GM21529 (cell line): ENCODE measurements around the gene ARAF.

Source experiments
- ATAC-seq: cut with Tn5 transposase; IDR thresholded peaks from one replicate; pipeline ENCODE4 v1.9.1; 2021; ENCODE audit not compliant: unreplicated experiment

ARAF gene

DNA sequence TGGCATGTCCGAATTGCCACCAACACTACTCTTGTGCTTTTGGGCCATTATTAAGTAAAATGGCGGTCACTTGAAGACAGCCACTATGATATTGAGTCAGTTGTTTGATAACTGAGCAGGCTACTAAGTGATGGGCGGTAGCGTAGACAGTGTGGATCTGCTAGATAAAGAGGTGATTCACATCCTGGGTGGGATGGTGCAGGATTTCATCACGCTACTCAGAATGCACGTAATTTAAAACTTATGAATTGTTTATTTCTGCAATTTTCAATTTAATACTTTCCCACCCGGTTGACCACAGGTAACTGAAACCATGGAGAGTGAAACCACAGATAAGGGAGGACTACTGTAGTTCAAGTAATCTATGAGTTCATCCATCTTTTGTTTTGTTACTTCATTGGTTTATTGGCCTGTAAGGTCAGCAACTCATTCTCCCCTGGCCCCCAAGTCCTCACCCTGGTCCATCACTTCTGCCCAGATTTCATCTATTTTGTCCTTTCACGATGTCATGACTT, 2.9 kb downstream of the ARAF start:
- no peak for ATAC-seq

DNA sequence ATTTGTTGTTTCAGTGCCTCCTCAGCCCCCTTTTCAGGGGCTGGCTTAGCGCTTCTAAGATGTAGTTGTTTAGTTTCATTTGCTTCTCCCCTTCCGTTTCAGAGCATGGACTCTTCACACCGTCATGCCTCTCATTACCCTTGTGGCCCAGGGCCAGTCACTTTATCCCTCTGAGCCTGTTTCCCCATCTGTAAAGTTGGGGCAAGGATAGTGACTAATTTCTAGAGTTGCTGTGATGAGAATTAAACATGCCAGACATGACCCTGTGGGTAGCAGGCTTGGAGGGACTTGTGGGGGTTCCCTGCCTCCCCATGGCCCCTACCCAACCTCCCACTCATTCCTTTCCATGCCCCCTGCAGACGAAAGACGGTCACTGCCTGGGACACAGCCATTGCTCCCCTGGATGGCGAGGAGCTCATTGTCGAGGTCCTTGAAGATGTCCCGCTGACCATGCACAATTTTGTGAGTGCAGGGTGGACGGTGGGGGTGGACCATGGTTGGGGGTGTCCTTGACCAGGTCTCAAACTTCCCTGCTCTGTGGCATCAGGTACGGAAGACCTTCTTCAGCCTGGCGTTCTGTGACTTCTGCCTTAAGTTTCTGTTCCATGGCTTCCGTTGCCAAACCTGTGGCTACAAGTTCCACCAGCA, 3.6 kb downstream of the ARAF start:
- no peak for ATAC-seq

DNA sequence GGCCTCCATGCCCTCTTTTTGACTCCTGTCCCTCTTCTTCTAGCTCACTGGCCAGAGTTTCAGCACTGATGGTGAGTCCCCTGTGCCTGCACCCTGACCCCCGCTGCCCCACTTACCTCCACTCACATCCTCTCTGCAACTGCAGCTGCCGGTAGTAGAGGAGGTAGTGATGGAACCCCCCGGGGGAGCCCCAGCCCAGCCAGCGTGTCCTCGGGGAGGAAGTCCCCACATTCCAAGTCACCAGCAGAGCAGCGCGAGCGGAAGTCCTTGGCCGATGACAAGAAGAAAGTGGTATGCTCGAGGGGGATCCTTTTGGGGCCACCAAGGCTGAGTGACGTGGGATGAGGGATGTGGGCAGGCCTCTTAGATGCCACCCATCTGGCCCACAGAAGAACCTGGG, 5.8 kb downstream of the ARAF start:
- no peak for ATAC-seq

DNA sequence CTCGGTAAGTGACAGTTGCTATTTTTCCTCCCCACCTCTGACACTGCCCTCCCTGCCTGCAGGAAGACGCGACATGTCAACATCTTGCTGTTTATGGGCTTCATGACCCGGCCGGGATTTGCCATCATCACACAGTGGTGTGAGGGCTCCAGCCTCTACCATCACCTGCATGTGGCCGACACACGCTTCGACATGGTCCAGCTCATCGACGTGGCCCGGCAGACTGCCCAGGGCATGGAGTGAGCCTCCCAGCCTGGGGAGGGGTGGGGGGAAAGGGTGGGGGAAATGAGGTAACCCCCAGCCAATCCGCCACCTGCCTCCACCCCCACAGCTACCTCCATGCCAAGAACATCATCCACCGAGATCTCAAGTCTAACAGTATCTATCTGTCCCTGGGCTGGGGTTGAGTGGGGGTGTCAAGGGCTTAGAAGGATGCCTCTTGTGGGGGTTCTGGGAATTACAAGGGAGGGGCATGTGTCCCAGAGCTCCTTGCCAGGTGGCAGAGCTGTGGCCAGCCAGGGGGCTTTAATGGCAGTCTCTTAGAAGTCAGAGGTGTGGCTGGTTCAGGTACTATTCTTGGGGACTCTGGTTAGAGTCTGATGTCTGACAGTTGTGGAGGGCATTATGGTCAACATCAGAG, 7.8 kb downstream of the ARAF start:
- ATAC-seq: no peak

DNA sequence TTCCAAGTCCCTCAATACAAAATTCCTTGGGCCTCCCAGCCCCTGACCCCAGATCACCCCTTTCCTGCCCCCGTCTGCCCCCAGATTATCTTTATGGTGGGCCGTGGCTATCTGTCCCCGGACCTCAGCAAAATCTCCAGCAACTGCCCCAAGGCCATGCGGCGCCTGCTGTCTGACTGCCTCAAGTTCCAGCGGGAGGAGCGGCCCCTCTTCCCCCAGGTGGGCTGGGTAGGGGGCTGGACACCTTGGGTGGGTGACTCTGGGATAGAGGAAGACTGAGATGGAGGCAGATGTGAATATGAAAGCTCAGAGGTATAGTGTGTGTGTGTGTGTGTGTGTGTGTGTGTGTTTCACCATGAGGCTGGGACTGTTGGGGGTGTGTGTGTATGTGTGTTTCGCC, 9.8 kb downstream of the ARAF start:
- no peak for ATAC-seq

DNA sequence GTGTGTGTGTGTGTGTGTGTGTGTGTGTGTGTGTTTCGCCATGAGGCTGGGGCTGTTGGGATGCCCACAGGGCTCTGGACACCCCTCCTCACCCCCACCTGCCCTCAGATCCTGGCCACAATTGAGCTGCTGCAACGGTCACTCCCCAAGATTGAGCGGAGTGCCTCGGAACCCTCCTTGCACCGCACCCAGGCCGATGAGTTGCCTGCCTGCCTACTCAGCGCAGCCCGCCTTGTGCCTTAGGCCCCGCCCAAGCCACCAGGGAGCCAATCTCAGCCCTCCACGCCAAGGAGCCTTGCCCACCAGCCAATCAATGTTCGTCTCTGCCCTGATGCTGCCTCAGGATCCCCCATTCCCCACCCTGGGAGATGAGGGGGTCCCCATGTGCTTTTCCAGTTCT, 10.2 kb downstream of the ARAF start:
- ATAC-seq: no peak

DNA sequence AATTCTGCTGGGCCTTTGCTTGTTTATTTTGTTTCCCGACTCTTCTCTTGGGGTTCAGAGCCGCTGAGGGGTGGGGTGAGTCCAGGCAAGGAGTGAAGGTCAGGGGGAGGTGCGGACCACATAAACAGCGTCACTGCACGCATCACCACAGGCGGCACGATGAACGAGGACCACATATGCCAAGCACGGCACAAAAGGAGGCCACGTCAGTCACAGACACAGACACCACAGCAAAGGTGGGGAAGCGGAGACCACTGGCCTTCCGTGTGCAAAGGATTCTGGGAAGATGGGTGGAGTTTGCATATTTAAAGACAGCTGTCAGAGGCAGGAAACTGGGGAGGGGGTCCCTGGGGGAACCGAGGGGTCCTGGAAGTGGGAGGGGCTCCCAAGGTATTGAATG, 10.9 kb downstream of the ARAF start:
- no peak for ATAC-seq

DNA sequence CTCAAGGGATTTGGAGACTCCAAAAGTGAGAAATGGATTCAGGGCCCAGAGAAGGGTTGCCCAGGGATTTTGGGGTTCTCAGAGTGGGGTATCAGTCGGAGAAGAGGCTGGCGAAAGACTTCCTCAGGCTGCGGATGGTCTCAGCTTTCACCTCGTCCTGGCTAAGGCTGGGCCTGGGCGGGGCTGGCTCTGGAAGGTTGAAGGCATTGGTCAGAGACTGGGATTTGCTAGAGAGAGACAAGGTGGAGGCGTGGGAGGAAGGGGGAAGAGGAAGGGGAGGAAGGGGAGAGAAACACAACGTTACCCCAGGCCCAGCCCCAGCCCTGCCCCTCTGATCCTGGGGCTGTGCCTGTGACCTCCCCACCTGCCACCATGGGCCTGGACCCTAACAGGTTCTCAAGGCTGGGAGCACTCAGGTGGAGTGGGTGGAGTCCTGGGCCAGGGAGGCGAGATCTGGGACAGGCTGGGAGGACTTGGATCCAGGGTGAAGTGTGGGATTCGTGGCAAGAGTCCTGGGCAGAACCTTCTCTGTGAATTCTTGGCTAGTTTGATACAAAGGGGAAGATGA, 11.9 kb downstream of the ARAF start:
- ATAC-seq: no peak

DNA sequence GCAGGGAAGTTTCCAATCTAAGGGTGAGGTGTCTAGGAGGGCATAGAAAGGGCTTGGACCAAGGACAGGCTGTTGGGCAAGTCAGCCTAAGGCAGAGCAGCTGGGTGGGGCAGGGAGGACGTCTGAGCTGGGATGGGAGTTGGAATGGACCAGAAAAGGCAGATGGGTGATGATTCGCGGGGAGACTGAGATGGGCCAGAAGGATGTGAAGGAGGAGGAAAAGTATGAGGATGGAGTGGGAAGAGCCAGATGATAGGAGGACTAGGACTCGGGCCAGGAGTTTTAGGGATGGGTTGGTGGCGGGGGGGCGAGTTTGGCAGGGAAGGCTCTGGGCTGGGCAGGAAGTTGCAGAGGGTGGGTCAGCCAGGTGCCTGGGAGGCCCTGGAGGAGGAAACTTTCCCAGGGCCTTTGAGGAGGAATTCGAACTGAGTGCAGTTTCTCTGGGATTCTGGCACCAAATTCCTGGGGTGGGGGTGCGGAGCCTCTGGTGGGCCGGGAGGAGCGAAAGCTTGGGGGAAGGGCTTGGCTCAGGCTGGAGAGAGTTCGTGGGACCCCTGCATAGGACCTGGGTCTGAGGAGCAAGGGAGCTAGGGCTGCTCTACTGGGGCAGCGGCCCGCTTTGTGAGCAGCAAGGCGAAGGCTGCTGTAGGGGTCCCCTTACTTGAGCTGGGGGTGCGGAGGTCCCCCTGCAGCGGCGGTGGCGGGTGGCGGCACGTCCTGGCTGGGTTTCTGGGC, 12.5 kb downstream of the ARAF start:
- no peak for ATAC-seq

DNA sequence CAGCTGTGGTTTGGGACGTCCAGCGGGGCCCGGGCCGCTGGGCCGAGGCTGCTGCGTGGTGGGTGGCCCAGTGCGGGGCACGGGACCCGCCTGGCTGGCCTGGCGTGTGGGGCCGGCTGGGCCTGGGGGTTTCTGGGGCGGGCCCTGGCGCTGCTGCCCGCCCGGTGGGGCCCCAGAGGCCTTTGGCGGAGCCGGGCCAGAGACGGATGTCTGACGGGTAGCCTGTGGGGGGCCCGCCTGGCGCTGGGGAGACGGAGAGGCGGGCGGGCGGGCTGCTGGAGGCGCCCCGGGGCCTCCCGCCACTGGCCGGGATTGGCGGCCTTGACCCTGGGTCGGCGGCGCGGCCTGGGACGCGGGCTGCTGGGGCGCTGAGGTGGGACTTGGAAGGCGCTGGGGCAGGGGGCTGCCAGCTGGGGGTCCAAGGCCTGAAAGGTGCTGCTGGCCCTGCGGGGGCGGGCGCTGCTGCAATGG, 13.1 kb downstream of the ARAF start:
- ATAC-seq: no peak

DNA sequence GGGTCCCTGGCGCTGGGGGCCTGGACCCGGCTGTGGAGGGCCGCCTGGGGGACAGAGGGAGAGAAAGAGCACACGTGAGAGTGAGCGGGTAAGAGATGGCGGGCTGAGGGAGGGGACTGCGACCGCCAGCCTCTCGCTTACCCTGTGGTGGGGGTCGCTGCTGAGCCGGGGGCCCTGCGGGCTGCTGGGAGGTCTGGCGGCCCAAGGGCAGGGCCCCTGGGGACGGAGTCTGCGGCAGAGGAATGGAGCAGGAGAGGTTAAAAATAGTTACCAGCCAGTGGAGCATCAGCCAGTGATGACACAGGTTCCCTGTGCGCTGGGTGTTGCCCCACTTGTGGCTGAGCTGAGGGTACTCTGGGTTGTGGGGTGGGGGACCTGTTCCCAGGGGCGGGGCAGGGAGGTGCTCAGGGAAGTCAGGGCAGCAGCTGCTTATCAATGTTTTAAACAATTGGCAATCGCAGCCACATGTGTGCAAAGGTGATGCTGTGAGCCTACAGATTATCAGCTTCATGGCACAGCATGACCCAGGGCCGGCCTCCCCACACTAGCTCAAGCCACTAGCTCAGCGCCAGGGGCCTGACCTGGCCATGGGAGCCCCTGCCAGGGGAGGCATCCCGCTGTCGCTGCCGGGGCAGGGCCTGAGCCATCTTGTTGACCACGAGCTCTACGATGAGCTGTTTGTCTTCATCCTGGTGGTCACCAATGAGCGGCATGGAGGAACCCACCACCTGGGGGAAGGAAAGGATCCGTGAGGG, 13.7 kb downstream of the ARAF start:
- ATAC-seq: no peak

DNA sequence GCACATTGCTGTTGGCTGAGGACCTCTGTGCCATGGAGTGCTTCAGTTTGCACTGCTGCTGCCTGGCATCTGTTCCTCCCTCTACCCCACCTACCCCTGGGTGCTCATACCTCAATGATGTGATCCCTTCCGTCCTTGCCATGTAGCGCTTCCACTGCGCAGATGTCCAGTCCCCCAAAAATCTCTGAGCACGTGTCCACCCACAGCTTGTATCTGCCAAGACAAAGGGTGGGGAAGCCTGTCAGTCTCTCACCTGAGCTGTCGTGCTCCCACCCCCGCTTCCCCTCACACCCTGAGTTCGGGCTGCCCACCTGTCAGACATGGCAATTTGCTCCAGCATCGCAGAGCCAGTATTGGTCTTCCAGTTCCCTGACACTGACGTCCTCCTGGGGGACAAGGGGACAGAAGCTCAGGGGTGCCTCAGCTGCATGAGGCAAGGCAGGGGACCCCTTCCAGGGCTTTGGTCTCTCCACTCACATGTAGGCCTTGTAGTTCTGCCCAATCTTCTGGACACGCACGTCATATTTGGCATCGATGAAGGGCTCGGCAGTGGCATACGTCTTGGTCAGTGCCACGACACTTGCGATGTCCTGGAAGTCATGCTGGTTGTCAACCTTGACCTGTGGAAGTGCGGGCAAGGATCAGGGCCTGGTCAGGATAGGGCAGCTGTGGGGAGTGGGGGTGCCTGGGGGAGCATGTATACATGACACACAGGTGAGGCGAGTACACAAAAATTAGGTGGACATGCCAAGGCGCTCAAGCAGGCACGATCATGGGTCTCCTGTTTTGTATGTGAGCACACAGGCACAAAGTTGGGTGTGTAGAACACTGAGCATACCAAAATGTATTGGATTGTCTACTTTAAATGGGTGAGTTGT, 15.3 kb downstream of the ARAF start:
- no peak for ATAC-seq

DNA sequence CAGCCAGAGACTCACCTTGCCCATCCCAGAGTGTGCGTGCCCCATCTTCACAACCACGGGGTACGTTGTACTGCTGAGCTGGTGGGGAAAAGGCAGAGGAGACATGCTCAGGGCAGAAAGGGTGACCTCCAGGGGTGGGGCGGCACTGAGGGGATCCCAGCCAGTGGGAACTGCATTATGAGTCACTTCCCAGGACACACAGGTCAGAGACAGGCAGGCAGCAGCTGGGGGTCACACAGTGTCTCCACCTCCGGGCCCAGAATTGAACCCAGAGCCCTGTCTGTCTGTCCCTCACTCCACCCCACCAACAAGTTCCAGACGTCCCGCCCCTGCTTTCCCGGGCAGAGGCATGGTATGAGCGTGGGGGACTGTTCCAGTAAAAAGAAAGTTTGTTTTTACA, 16.4 kb downstream of the ARAF start:
- no peak for ATAC-seq

DNA sequence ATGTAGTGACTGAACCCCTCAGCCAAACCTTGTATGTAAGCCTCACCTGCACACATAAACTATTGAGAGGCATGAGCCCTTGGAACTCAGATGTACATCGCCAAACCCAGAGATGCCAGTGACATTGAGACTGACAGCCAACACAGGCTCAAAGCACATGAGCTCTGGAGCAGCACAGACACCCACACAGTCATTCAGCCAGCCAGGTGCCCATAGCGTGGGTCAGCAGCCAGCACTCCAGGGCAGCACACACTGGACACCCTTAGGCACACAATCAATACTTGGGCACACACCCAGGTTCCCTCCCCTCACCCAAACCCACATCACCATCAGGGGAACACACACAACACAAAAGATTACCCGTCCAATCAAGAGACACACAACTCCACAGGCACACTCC, 16.9 kb downstream of the ARAF start:
- no peak for ATAC-seq

DNA sequence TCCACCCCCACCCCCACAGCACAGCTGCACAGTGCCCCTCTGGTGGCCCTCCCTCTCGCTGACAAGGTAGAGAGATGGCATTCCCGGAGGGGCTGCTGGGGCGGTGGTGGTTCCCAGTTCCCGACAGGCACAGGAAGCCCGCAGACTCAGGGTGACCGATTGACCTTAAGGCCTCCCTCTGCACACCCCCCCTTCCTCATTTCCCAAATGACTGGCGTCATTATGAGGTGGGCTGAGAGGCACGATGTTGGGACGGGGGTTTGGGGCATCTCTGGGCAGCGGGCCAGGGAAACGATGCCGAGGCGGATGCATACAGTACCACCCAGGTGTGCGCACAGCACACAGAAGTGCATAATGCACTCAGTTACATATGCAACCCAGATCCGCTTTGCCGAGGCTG, 17.7 kb downstream of the ARAF start:
- ATAC-seq: no peak

DNA sequence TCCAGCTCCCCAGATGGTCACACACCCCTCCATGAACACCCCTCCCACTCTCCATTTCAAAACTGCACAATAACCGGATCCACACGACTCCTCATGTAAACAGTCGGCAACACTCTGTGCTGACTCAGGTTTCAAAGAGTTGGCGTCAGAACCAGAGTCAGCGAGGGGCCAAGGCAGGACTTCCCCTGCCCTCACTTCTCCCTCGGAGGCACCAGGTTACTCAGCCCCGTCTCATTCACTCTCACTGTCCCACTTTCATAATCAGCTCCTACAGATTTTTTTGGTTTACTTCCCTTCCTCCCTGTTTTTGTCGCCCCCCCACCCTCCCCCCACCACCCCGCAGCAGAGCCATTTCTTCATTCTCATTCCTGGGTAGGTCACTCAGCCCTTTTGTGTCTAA, 18.5 kb downstream of the ARAF start:
- ATAC-seq: no peak

DNA sequence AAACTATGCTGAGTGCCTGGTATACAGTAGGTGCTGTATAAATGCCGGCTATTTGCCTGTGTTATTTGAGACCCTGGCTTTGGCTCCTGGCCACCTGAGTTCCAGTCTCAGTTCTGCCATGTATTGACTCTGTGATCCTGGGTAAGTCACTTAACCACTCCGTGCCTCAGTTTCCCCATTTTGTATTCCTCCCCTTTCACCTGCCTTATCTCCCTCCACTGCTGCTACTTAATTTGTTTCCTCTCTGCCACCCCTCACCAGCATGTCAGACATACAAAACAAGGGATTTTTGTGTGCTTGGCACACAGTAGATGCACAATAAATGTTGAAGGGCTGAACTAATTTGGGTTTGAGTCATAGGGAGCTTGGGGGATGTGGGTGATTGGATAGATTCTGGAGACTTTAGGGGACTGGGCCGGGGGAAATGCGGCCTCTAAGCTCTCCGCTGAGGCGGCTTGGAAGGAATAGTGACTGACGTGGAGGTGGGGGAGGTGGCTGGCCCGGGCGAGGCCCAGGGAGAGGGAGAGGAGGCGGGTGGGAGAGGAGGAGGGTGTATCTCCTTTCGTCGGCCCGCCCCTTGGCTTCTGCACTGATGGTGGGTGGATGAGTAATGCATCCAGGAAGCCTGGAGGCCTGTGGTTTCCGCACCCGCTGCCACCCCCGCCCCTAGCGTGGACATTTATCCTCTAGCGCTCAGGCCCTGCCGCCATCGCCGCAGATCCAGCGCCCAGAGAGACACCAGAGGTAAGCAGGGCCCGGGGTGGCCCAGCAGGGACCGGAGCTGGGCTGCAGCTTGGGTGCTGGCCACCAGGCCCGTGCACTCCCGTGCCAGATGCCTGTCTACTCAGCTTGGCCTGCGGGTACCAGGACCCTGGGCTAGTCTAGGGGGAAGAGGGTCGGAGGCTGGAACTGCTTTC, 21.0 kb downstream of the ARAF start, which contains the start of gene TIMP1:
TIMP1 (plus strand) TSS at position 706 of the 917 bp plus-strand sequence. CDS start 980 bp downstream, outside the sequence.
- peak; percentile 91 for ATAC-seq

DNA sequence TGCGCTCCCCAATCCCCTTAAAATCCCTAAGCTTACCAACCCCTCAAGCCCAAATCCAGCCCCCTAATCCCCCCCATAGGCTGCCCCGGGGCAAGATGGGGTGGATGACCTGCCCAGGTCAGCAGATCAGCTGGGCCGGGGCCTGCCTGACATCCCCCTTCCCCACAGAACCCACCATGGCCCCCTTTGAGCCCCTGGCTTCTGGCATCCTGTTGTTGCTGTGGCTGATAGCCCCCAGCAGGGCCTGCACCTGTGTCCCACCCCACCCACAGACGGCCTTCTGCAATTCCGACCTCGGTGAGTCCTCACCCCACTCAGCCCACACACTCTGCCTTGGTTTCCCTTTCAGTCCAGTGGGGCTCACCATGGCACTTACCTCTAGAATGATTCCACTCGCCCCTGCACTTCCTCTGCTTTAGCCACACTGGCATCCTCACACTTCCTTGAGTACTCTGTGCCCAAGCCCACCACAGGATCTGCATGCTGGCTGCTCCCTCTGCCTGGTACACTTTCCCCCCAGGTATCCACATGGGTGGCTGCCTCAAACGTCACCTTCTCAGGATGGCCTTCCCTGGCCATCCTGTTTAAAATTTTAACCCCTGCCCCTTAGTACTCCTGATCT, 22.3 kb downstream of the ARAF start:
- ATAC-seq: no peak
